Measurements from ENCODE around the gene WDFY2.
A peak's percentile ranks its signal among the peaks of the same experiment; 100 is the strongest.
"Not testable (repeated sequence)": the region's sequence is repeated elsewhere in the genome, so short reads cannot be mapped to it uniquely, and the experiment has no call there.

WDFY2 gene

DNA sequence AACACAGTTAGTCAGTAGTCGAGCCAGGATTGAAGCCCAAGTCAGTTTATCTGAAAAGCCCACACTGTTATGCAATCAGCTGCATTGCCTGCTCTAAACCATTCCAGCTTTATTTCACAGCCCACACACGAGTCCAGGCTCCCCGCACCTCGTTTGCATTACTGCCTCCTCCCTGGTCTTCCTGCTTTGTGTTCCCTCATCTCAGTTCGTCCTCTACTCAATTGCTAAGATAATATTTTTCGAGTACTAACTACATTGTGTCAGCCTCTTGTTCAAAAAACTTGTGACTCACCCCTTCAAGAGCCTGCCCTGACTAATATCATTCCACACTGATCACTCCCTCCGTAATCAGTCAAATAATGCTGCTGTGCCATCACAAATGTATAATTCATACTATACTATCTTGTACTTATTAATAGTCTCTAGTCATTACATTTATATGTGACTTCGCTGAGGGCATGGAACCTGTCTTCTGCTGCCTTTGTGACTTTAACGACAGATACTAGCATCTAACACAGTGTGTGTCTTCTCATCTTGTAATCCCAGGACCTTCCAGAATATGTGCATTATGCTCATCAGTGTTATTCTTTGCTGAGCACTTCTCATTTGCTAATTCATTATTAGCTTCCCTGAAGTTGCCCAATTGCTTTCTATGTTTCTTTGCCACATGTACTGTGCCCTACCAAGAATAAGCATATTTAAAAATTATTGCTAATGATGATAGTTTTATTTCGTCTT is 26.2 kb upstream of the WDFY2 start:
- Histone ChIP-seq H3K27me3 (no peaks in the 10 kb centered on the region), H3K36me3 (no peaks in the 10 kb centered on the region), H3K9me3 (no peaks in the 10 kb centered on the region), H3K4me1 (ENCODE audit: control insufficient read depth in 1 of 2, insufficient read depth in 1 of 2, low read depth in 1 of 2, low read length in 1 of 2) (peaks cover 17 to 33% of the 10 kb centered on the region in 2 experiments), H3K27ac (no peak overlapping the region), H3K4me3 (ENCODE audit: low read depth in 1 of 2, low read length in 1 of 2) (no peak overlapping the region)
- TF ChIP-seq, protein P1, sequence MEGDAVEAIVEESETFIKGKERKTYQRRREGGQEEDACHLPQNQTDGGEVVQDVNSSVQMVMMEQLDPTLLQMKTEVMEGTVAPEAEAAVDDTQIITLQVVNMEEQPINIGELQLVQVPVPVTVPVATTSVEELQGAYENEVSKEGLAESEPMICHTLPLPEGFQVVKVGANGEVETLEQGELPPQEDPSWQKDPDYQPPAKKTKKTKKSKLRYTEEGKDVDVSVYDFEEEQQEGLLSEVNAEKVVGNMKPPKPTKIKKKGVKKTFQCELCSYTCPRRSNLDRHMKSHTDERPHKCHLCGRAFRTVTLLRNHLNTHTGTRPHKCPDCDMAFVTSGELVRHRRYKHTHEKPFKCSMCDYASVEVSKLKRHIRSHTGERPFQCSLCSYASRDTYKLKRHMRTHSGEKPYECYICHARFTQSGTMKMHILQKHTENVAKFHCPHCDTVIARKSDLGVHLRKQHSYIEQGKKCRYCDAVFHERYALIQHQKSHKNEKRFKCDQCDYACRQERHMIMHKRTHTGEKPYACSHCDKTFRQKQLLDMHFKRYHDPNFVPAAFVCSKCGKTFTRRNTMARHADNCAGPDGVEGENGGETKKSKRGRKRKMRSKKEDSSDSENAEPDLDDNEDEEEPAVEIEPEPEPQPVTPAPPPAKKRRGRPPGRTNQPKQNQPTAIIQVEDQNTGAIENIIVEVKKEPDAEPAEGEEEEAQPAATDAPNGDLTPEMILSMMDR (IDR thresholded peaks at IDR 0.05), result no peak

DNA sequence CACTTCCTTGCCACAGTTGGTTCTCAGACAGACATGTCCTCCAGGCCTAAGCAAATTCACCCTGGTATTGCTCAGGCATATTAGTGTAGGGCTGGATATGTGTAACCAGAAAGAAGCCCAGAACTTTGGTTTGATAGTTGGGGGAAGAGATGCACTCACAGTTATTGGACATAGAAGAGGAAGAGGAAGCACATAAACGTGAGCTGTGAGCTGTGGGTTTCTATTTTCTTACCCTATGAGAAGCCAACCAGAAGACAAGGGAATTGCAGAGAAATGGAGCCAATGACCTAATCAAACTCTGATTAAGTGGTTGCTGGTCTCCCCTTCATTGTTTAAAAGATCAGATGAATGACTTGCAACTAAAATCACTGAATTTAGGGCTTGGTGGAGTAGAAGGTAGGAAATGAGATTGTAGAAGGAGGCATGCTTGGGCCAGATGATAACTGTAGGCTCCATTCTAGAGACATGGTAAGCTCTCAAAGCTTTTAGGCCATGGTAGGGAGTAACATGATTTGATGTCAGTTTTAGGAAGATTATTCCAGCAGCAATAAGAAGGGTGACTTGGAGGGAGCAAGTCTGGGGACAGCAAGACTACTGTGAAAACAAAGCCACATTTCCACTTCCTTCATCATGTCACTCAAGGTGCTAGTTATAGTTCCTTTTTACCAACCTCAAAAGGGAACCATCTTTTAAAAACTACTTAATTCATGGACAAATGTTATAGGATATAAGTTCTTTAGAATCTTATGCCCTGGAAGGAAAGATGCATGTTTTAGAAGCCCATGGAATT is 24.1 kb upstream of the WDFY2 start:
- TF ChIP-seq, protein P1 (IDR thresholded peaks at IDR 0.05), result no peak

GRCh38 chr13:51562011-51562671 is 22.1 kb upstream of the WDFY2 start:
- peaks cover 3% of the 10 kb centered on the region for H3K9me3 ChIP-seq
- H3K4me3 ChIP-seq (ENCODE audit: low read depth in 1 of 2, low read length in 1 of 2), result no peak overlapping the region

More for the DNA sequence above, 24.1 kb upstream of the WDFY2 start:
- H3K4me3 ChIP-seq (ENCODE audit: low read depth in 1 of 2, low read length in 1 of 2), result no peak overlapping the region
- peaks cover 17 to 28% of the 10 kb centered on the region in 2 experiments for H3K4me1 ChIP-seq (ENCODE audit: control insufficient read depth in 1 of 2, insufficient read depth in 1 of 2, low read depth in 1 of 2, low read length in 1 of 2)
- peak overlapping the region; percentile 81 for H3K27ac ChIP-seq
- H3K9me3 ChIP-seq, result no peaks in the 10 kb centered on the region
- no peaks in the 10 kb centered on the region for H3K27me3 ChIP-seq
- H3K36me3 ChIP-seq, result no peaks in the 10 kb centered on the region

GRCh38 chr13:51564252-51564651 is 20.0 kb upstream of the WDFY2 start:
- H3K4me1 ChIP-seq (ENCODE audit: control insufficient read depth in 1 of 2, insufficient read depth in 1 of 2, low read depth in 1 of 2, low read length in 1 of 2), result peaks cover 17 to 28% of the 10 kb centered on the region in 2 experiments
- no peaks in the 10 kb centered on the region for H3K27me3 ChIP-seq
- H3K27ac ChIP-seq, result no peak overlapping the region
- TF ChIP-seq, protein P1 (IDR thresholded peaks at IDR 0.05), result no peak
- no peaks in the 10 kb centered on the region for H3K36me3 ChIP-seq
- no peak overlapping the region for H3K4me3 ChIP-seq (ENCODE audit: low read depth in 1 of 2, low read length in 1 of 2)
- H3K9me3 ChIP-seq, result peaks cover 5% of the 10 kb centered on the region

More at GRCh38 chr13:51562011-51562671, 22.1 kb upstream of the WDFY2 start:
- H3K4me1 ChIP-seq (ENCODE audit: control insufficient read depth in 1 of 2, insufficient read depth in 1 of 2, low read depth in 1 of 2, low read length in 1 of 2), result peaks cover 17 to 28% of the 10 kb centered on the region in 2 experiments
- H3K36me3 ChIP-seq, result no peaks in the 10 kb centered on the region
- TF ChIP-seq, protein P1 (IDR thresholded peaks at IDR 0.05), result no peak
- no peak overlapping the region for H3K27ac ChIP-seq
- no peaks in the 10 kb centered on the region for H3K27me3 ChIP-seq

DNA sequence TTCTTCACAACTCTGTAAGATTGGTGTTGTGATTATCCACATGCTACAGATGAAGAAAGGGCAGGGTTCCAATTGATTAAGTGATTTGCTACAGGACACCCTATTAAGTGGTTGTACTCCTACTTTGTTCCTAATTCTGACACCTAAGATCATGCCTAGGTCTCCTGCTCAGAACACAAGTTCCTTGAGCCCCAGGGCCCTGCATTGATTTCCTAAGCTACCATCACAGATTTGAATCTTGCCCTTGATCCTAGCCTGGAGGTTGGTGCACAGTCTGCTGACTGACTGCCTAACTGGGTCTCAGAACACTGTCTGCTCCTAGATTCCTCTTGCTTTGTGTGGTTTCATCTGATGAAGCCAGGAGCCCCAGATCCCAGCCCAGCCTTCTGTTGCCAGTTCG is 19.6 kb upstream of the WDFY2 start:
- Histone ChIP-seq H3K27ac (no peak overlapping the region), H3K4me1 (ENCODE audit: control insufficient read depth in 1 of 2, insufficient read depth in 1 of 2, low read depth in 1 of 2, low read length in 1 of 2) (peaks cover 17 to 25% of the 10 kb centered on the region in 2 experiments)
- TF ChIP-seq, protein P1 (IDR thresholded peaks at IDR 0.05), result no peak

DNA sequence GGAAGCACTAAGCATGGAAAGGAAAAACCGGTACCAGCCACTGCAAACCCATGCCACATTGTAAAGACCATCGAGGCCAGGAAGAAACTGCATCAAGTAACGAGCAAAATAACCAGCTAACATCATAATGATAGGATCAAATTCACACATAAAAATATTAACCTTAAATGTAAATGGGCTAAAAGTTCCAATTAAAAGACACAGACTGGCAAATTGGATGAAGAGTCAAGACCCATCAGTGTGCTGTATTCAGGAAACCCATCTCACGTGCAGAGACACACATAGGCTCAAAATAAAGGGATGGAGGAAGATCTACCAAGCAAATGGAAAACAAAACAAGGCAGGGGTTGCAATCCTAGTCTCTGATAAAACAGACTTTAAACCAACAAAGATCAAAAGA is 15.3 kb upstream of the WDFY2 start:
- H3K9me3 ChIP-seq; H3K27me3 ChIP-seq; H3K4me3 ChIP-seq (ENCODE audit: low read depth in 1 of 2, low read length in 1 of 2); H3K27ac ChIP-seq; H3K36me3 ChIP-seq; H3K4me1 ChIP-seq (ENCODE audit: control insufficient read depth in 1 of 2, insufficient read depth in 1 of 2, low read depth in 1 of 2, low read length in 1 of 2): not testable (repeated sequence)

More for the DNA sequence above, 19.6 kb upstream of the WDFY2 start:
- no peaks in the 10 kb centered on the region for H3K27me3 ChIP-seq
- peaks cover 5% of the 10 kb centered on the region for H3K9me3 ChIP-seq
- no peaks in the 10 kb centered on the region for H3K36me3 ChIP-seq
- no peak overlapping the region for H3K4me3 ChIP-seq (ENCODE audit: low read depth in 1 of 2, low read length in 1 of 2)
